GM12891 (cell line): Measurements from ENCODE around the gene SLC22A14.

Source experiments
- POLR2A ChIP-seq: IDR thresholded peaks from 2 replicates; pipeline ENCODE4 v1.6.1; 2011; ENCODE audit warnings: low read depth, low read length, control low read depth
- POLR2AphosphoS5 ChIP-seq: IDR thresholded peaks from 2 replicates; pipeline ENCODE4 v1.6.1; 2011; ENCODE audit warnings: low read depth, low read length, control low read depth
- SPI1 ChIP-seq: IDR thresholded peaks from 2 replicates; pipeline ENCODE4 v1.6.1; 2011; ENCODE audit warnings: low read depth, low read length, control low read depth
- TAF1 ChIP-seq: IDR thresholded peaks from 2 replicates; pipeline ENCODE4 v1.6.1; 2011; ENCODE audit warnings: low read depth, low read length, control low read depth

GRCh38 chr3:38245930-38246329 is 36.2 kb upstream of the SLC22A14 start:
- TF ChIP-seq POLR2AphosphoS5 (no peak), SPI1 (no peak), POLR2A (no peak), TAF1 (no peak)
